ENCODE data around the gene ATP23. TPM values are rescaled to one million over a fixed set of nuclear protein-coding genes. Genes with fewer than 3 reads are reported as not detected.

Gene ATP23
- total RNA-seq, 1 experiment from 2014 or later, result 9.1 TPM

GRCh38 chr12:57896434-57897201 is 44.7 kb upstream of the ATP23 start:
- Histone ChIP-seq H3K9ac (ENCODE audit: low read length) (no peak overlapping the region), H3K27me3 (ENCODE audit: insufficient read depth, low read length) (no peaks in the 10 kb centered on the region), H3K4me1 (ENCODE audit: control insufficient read depth in 1 of 2, insufficient read depth in 2 of 2, low read length in 2 of 2) (no peaks in the 10 kb centered on the region), H3K36me3 (ENCODE audit: control insufficient read depth in 1 of 2, insufficient read depth in 2 of 2, low read length in 2 of 2) (no peaks in the 10 kb centered on the region), H3K79me2 (ENCODE audit: insufficient read depth, low read length) (no peaks in the 10 kb centered on the region), H2AFZ (ENCODE audit: low read depth, low read length, poor library complexity, severe bottlenecking) (no peak overlapping the region), H3K4me3 (replicated peaks in 1 of 2; ENCODE audit: low read depth in 1 of 2, low read length in 2 of 2) (no peak overlapping the region), H3K9me3 (ENCODE audit: control insufficient read depth in 1 of 2, insufficient read depth in 1 of 2, low read depth in 1 of 2, low read length in 2 of 2) (no peaks in the 10 kb centered on the region), H4K20me1 (ENCODE audit: insufficient read depth) (no peaks in the 10 kb centered on the region), H3K9me2 (ENCODE audit: insufficient read depth) (no peaks in the 10 kb centered on the region), H3K27ac (ENCODE audit: low read depth, low read length) (no peak overlapping the region), H3K4me2 (ENCODE audit: low read length) (no peak overlapping the region)
- ChIA-PET CTCF (interaction anchor here (2.0 kb wide), 1 partner anchor 64 kb away, joined by 6 read pairs; no protein-coding TSS in a partner anchor), POLR2A (no interaction called here), RAD21 (ENCODE audit: low non-redundant PET in 1 of 2, low total read pairs in 2 of 2, uncharacterized antibody in 2 of 2, unreplicated experiment in 2 of 2) (no interaction called here)
- ATAC-seq (no peak), DNase-seq (ENCODE audit: low read depth, low spot score) (no peak)
- no TSS peak for BruUV-seq (replicated peaks)
- intact Hi-C loops (cut with micrococcal nuclease), result no loop called here
- TF ChIP-seq TCF7L2 (IDR thresholded peaks at IDR 0.05; ENCODE audit: borderline replicate concordance, extremely low read depth, insufficient read depth, insufficient read length) (no peak), REST (IDR thresholded peaks at IDR 0.05; ENCODE audit: low read depth) (no peak), CEBPB (IDR thresholded peaks at IDR 0.05; ENCODE audit: low read depth) (no peak), SIN3A (IDR thresholded peaks at IDR 0.05; ENCODE audit: low read depth) (no peak), ZNF274 (IDR thresholded peaks at IDR 0.05; ENCODE audit: low read depth, low read length) (no peak), EZH2 (IDR thresholded peaks at IDR 0.05) (no peak), ZFX (IDR thresholded peaks at IDR 0.05) (no peak), CTCF (IDR thresholded peaks at IDR 0.05 in 2 of 3, conservative IDR thresholded peaks at IDR 0.05 in 1 of 3; ENCODE audit: borderline replicate concordance in 1 of 3, insufficient read depth in 1 of 3, low read depth in 2 of 3, low read length in 2 of 3) (no peak), ELF1 (IDR thresholded peaks at IDR 0.05; ENCODE audit: borderline replicate concordance, low read depth) (no peak), YY1 (IDR thresholded peaks at IDR 0.05; ENCODE audit: extremely low read depth, insufficient replicate concordance, low read depth, low read length) (no peak), RAD21 (IDR thresholded peaks at IDR 0.05; ENCODE audit: low read depth) (no peak), MAX (IDR thresholded peaks at IDR 0.05) (no peak), SP1 (IDR thresholded peaks at IDR 0.05; ENCODE audit: low read depth) (no peak), POLR2AphosphoS5 (IDR thresholded peaks at IDR 0.05; ENCODE audit: low read depth, low read length) (no peak), EGR1 (IDR thresholded peaks at IDR 0.05; ENCODE audit: low read depth) (no peak), CBX3 (IDR thresholded peaks at IDR 0.05; ENCODE audit: low read depth) (no peak)
- TF ChIP-seq, protein P1, sequence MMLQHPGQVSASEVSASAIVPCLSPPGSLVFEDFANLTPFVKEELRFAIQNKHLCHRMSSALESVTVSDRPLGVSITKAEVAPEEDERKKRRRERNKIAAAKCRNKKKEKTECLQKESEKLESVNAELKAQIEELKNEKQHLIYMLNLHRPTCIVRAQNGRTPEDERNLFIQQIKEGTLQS (IDR thresholded peaks at IDR 0.05), result no peak
